Smooth muscle cell (in vitro differentiated cells): ENCODE results near the gene KLF17. TPM values are rescaled to one million over a fixed set of nuclear protein-coding genes. Genes with fewer than 3 reads are reported as not detected.

ENCODE experiments used
- DNase-seq: peaks from one replicate; lab custom pipeline; 2025; ENCODE audit not compliant: unreplicated experiment; lab: John Stamatoyannopoulos, UW
- H2AFZ ChIP-seq: fragments of 200-600 bp; sonication (generic); 2 replicates; pipeline ENCODE4 v1.6.0; 2016; ENCODE audit warnings: antibody characterized with exemption, low read depth, mild to moderate bottlenecking
- H3F3A ChIP-seq: fragments of 200-600 bp; sonication (generic); 2 replicates; pipeline ENCODE4 v1.6.0; 2017; ENCODE audit warnings: antibody characterized with exemption, low read depth
- H3K27ac ChIP-seq: fragments of 200-600 bp; sonication (generic); 2 replicates; pipeline ENCODE4 v1.5.1; 2016; ENCODE audit warnings: low read depth, mild to moderate bottlenecking
- H3K27me3 ChIP-seq: fragments of 200-600 bp; sonication (generic); 2 replicates; pipeline ENCODE4 v1.6.1; 2016; ENCODE audit warnings: low read depth, mild to moderate bottlenecking
- H3K36me3 ChIP-seq: fragments of 200-600 bp; sonication (generic); 2 replicates; pipeline ENCODE4 v1.5.1; 2016; ENCODE audit warnings: low read depth
- H3K4me1 ChIP-seq: fragments of 200-600 bp; sonication (generic); 2 replicates; pipeline ENCODE4 v1.5.1; 2016; ENCODE audit warnings: low read depth
- H3K4me2 ChIP-seq: fragments of 200-600 bp; sonication (generic); 2 replicates; pipeline ENCODE4 v1.6.0; 2016; ENCODE audit warnings: mild to moderate bottlenecking
- H3K4me3 ChIP-seq: fragments of 200-600 bp; sonication (generic); 2 replicates; pipeline ENCODE4 v1.5.1; 2016; ENCODE audit warnings: mild to moderate bottlenecking
- H3K79me2 ChIP-seq: fragments of 200-600 bp; sonication (generic); 2 replicates; pipeline ENCODE4 v1.6.0; 2016; ENCODE audit warnings: low read depth, mild to moderate bottlenecking
- H3K9ac ChIP-seq: fragments of 200-600 bp; sonication (generic); 2 replicates; pipeline ENCODE4 v1.6.0; 2016; ENCODE audit warnings: low read depth
- H3K9me3 ChIP-seq: fragments of 200-600 bp; sonication (generic); replicated peaks from 2 replicates; pipeline ENCODE4 v1.5.1; 2016; ENCODE audit warnings: low read depth
- H4K20me1 ChIP-seq: fragments of 200-600 bp; sonication (generic); 2 replicates; pipeline ENCODE4 v1.6.0; 2016; ENCODE audit warnings: low read depth
- CTCF ChIP-seq: fragments of 200-600 bp; sonication (generic); IDR thresholded peaks from 2 replicates; pipeline ENCODE4 v1.5.1; 2017; ENCODE audit warnings: borderline replicate concordance, mild to moderate bottlenecking, antibody characterized with exemption; ENCODE audit not compliant: insufficient read depth, poor library complexity, severe bottlenecking
- WGBS: methylation state at CpG from one replicate; pipeline ENCODE4 v1.1.7; 2016; ENCODE audit warnings: low lambda C conversion rate; 5-methylcytosine and 5-hydroxymethylcytosine counted together
- polyA plus RNA-seq: library from polyadenylated mRNA; unstranded; fragments of >200 nt; fragmentation: Nextera tagmentation; extraction: Ambion mirVana; gene quantifications from 2 replicates; pipeline ENCODE4 v1.2.1, GENCODE V29; 2016
- total RNA-seq: library from RNA; depleted of rRNA; stranded (reverse); fragments of >200 nt; gene quantifications from 2 replicates; pipeline ENCODE4 v1.2.3, GENCODE V29; 2014

Gene KLF17
- total and polyA plus RNA-seq, 2 experiments from 2014 or later, result 0.04 TPM; not detected in 1

DNA sequence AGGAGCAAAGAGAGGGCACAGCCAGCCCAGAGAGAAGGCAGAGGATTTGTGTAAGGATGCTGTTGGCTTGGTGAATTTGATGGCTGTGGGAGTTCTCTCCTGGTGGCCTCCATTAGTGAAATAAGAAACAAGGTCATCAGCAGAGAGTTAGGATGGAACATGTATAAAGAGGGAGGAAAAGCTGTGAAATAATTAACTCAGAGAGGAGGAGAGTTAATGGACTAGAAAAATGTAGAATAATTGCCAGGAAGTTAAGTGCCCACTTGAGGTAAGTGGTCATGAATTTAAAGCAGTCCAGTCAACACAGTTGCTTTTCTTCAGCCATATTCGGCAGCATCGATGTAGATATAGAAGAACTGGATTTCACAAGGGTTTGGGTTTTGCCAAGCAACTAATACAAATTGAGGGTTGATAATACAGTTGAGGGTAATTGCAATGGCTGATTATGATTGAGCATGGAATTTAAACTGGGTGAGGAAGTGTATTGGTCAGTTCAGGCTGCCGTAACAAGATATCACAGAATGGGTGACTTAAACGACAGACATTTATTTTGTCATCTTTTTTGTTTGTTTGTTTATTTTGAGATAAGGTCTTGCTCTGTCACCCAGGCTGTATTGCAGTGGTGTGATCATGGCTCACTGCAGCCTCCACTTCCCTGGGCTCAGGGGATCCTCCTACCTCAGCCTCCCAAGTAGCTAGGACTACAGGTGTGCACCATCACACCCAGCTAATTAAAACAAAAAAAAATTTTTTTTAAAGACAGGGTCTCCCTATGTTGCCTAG is 31.7 kb upstream of the KLF17 start:
- H3F3A ChIP-seq, result no peaks in the 10 kb centered on the region
- no peaks in the 10 kb centered on the region for H3K36me3 ChIP-seq
- no peak overlapping the region for H3K4me3 ChIP-seq
- H3K79me2 ChIP-seq, result no peaks in the 10 kb centered on the region
- no peaks in the 10 kb centered on the region for H3K4me1 ChIP-seq
- no peak for DNase-seq
- no peak for TF ChIP-seq CTCF
- H3K9ac ChIP-seq, result no peak overlapping the region
- H2AFZ ChIP-seq, result no peak overlapping the region
- no peaks in the 10 kb centered on the region for H4K20me1 ChIP-seq
- no peaks in the 10 kb centered on the region for H3K9me3 ChIP-seq
- H3K27me3 ChIP-seq, result no peaks in the 10 kb centered on the region
- no peak overlapping the region for H3K27ac ChIP-seq
- H3K4me2 ChIP-seq, result no peak overlapping the region
- WGBS, result 93% methylated on average over 4 of the region's 4 CpGs

DNA sequence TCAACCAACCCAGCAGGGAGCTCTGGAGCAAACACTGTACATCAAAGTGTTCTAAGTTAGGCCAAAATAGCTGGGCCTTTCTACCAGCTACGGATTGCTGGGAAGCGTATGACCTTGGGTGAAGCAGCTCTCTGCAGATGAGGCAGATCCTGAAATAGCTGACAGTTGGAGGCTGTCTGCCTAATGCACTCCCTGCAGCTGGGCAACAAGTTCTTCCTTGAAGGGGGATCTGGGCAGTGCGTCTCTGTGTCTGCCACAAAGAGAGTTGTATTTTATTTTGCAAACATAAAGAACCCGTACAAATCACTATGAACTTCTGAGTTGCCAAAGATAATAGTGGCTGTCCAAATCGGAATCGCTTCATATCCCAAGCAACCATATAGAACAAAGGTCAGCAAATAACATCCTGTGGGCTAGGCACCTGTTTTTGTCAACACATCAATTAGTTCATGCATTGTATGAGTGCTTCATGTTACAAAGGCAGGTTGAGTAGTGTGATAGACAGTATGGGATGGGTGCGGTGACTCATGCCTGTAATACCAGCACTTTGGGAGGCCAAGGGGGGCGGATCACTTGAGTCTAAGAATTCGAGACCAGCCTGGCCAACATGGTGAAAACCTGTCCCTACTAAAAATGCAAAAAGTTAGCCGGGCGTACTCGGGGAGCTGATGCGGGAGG is 29.1 kb upstream of the KLF17 start:
- Histone ChIP-seq H3K27me3 (no peaks in the 10 kb centered on the region), H3K9ac (no peak overlapping the region), H3K27ac (no peak overlapping the region), H3K4me1 (no peaks in the 10 kb centered on the region), H2AFZ (no peak overlapping the region), H3K79me2 (no peaks in the 10 kb centered on the region), H3K9me3 (no peaks in the 10 kb centered on the region), H3K4me3 (no peak overlapping the region), H3F3A (no peaks in the 10 kb centered on the region), H3K4me2 (no peak overlapping the region), H3K36me3 (no peaks in the 10 kb centered on the region), H4K20me1 (no peaks in the 10 kb centered on the region)
- TF ChIP-seq CTCF, result no peak
- WGBS, result 69% methylated on average over 13 of the region's 13 CpGs
- no peak for DNase-seq

DNA sequence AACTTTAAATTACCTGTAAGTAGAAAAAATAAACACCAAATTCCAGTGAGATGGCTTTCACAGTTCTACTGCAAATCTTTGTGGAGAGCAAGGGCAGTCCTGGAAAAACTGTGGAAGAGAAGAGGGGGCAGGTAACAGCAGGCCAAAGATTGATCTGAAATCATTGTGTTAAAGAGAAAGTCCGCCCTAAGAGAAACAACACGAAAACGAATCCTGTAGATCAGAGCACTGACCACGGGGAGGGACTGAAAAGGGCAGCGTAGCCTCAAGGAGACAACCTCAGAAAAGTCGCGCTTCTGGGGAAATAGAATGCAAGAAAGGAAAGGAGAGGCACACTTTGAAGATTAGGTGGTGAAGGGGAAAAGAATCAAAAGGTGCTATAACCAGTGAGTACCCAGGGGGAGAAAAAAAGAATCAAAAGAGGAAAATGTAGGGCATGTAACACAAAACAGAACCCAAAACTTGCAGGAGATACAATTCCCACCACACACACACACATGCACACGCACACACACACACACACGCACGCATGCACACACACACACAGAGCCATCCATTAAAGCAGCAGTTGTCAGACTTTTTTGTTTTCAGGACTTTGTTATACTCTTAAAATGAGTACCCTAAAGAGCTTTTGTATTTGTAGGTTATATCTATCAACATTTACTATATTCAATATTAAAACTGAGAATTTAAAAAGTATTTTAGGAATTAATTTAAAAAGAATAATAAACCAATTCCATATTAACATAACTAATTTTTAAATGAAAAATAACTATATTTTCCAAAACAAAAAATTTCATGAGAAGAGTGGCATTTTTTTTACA is 28.0 kb upstream of the KLF17 start:
- Histone ChIP-seq H3K9me3 (no peaks in the 10 kb centered on the region), H3K36me3 (no peaks in the 10 kb centered on the region), H3K27ac (no peak overlapping the region), H2AFZ (no peak overlapping the region), H3K27me3 (no peaks in the 10 kb centered on the region), H3K4me2 (no peak overlapping the region), H4K20me1 (no peaks in the 10 kb centered on the region), H3K4me3 (no peak overlapping the region), H3K79me2 (no peaks in the 10 kb centered on the region), H3F3A (no peaks in the 10 kb centered on the region), H3K9ac (no peak overlapping the region), H3K4me1 (no peaks in the 10 kb centered on the region)
- DNase-seq, result no peak
- TF ChIP-seq CTCF, result no peak
- 86% methylated on average over 10 of the region's 10 CpGs for WGBS
